NCI-H2196 treated with DMSO at 0.1 percent for 48 hours (cell line): Measurements from ENCODE around the gene NACC2.

Source experiments
- DNase-seq: peaks from one replicate; lab custom pipeline; 2025; ENCODE audit not compliant: unreplicated experiment; lab: John Stamatoyannopoulos, UW

Gene NACC2

GRCh38 chr9:136025481-136025880, 69.6 kb downstream of the NACC2 start:
- DNase-seq, result no peak

- no peak for DNase-seq
These were observed 70.3 kb downstream of the NACC2 start for GRCh38 chr9:136024696-136025316.

- no peak for DNase-seq
These were observed 70.8 kb downstream of the NACC2 start for GRCh38 chr9:136024286-136024685.

GRCh38 chr9:136023410-136024225, 71.5 kb downstream of the NACC2 start:
- DNase-seq, result no peak

- no peak for DNase-seq
These were observed 72.2 kb downstream of the NACC2 start for GRCh38 chr9:136022731-136023409.

GRCh38 chr9:136021872-136022681, 73.0 kb downstream of the NACC2 start:
- DNase-seq, result no peak

- no peak for DNase-seq
These were observed 73.8 kb downstream of the NACC2 start for GRCh38 chr9:136021171-136021871.

GRCh38 chr9:136020671-136021070, 74.4 kb downstream of the NACC2 start:
- no peak for DNase-seq

- DNase-seq, result no peak
These were observed 74.9 kb downstream of the NACC2 start for GRCh38 chr9:136020206-136020605.

- no peak for DNase-seq
These were observed 75.4 kb downstream of the NACC2 start for GRCh38 chr9:136019681-136020060.

GRCh38 chr9:136019041-136019680, 75.9 kb downstream of the NACC2 start:
- no peak for DNase-seq

- no peak for DNase-seq
These were observed 76.6 kb downstream of the NACC2 start for GRCh38 chr9:136018257-136019031.

- DNase-seq, result no peak
These were observed 77.5 kb downstream of the NACC2 start for GRCh38 chr9:136017289-136018190.

- DNase-seq, result no peak
These were observed 78.4 kb downstream of the NACC2 start for GRCh38 chr9:136016572-136017288.

- no peak for DNase-seq
These were observed 79.2 kb downstream of the NACC2 start for GRCh38 chr9:136015656-136016571.

- no peak for DNase-seq
These were observed 80.0 kb downstream of the NACC2 start for GRCh38 chr9:136014924-136015633.
